CD4-positive, alpha-beta T cell treated with Interleukin-21 for 1 hour (primary cell): ENCODE results near the gene ARL6IP6.

Experiments used
- DNase-seq: peaks from one replicate; pipeline ENCODE4 v3.0.0-alpha.2; 2020

ARL6IP6 gene

DNA sequence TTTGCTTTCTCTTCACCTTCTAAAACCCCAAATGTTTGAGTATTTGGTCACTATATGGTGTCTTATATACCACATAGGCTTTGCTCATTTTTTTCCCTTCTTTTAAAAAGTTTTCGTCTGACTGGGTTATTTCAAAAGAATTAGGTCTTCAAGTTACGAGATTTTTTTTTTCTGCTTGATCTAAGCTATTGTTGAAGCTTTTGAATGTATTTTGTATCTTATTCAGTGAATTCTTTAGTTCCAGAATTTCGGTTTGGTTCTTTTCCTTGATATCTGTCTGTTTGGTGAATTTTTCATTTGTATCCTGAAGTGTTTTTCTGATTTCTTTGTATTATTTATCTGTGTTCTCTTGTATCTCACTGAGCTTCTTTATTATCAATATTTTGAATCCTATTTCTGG lies 93.5 kb downstream of the ARL6IP6 start:
- DNase-seq, result no peak
